ENCODE data around the gene ENG. TPM values are rescaled to one million over a fixed set of nuclear protein-coding genes. Genes with fewer than 3 reads are reported as not detected.

The ENG gene
- total and polyA plus RNA-seq, 8 donors = 9.7 to 42.4 (median 20.5) TPM

GRCh38 chr9:127769929-127770582 lies 84.4 kb downstream of the ENG start:
- no peak for TF ChIP-seq CTCF (IDR thresholded peaks at IDR 0.05)
- no peaks in the 10 kb centered on the region for H3K27me3 ChIP-seq
- no peaks in the 10 kb centered on the region for H3K9me3 ChIP-seq
- peak overlapping the region in 1 of 4 donors; percentile 51 for H3K4me3 ChIP-seq
- no peak overlapping the region for H3K27ac ChIP-seq
- H3K4me1 ChIP-seq = peaks cover 0 to 8% (median 4%) of the 10 kb centered on the region in 3 donors
- 74 to 79% methylated on average over 4 of the region's 4 CpGs for WGBS, 2 donors
- no peak for DNase-seq
- no peak for ATAC-seq
- no peaks in the 10 kb centered on the region for H3K36me3 ChIP-seq
- FAIRE-seq = no peak
- intact Hi-C loops (cut with DNase I) = no loop called here

- DNase-seq = no peak
- Histone ChIP-seq H3K4me1 (peaks cover 0 to 8% (median 4%) of the 10 kb centered on the region in 3 donors), H3K4me3 (no peak overlapping the region), H3K36me3 (no peaks in the 10 kb centered on the region), H3K27me3 (no peaks in the 10 kb centered on the region), H3K27ac (no peak overlapping the region), H3K9me3 (no peaks in the 10 kb centered on the region)
- ATAC-seq = no peak
- intact Hi-C loops (cut with DNase I) = no loop called here
- no peak for TF ChIP-seq CTCF (IDR thresholded peaks at IDR 0.05)
- WGBS, 2 donors = 89 to 90% methylated on average over 5 of the region's 5 CpGs
- no peak for FAIRE-seq
These were observed 85.4 kb downstream of the ENG start for GRCh38 chr9:127769101-127769500.

GRCh38 chr9:127768698-127769097 lies 85.8 kb downstream of the ENG start:
- intact Hi-C loops (cut with DNase I) = no loop called here
- H3K36me3 ChIP-seq = no peaks in the 10 kb centered on the region
- 76 to 77% methylated on average over 8 of the region's 8 CpGs for WGBS, 2 donors
- H3K9me3 ChIP-seq = no peaks in the 10 kb centered on the region
- FAIRE-seq (no peak), DNase-seq (no peak), ATAC-seq (no peak)
- TF ChIP-seq CTCF (IDR thresholded peaks at IDR 0.05) = no peak
- no peaks in the 10 kb centered on the region for H3K27me3 ChIP-seq
- H3K27ac ChIP-seq = no peak overlapping the region
- peaks cover 0 to 8% (median 4%) of the 10 kb centered on the region in 3 donors for H3K4me1 ChIP-seq
- no peak overlapping the region for H3K4me3 ChIP-seq

GRCh38 chr9:127767909-127768331 lies 86.5 kb downstream of the ENG start:
- H3K4me3 ChIP-seq = no peak overlapping the region
- H3K36me3 ChIP-seq = no peaks in the 10 kb centered on the region
- intact Hi-C loops (cut with DNase I) = no loop called here
- no peak for TF ChIP-seq CTCF (IDR thresholded peaks at IDR 0.05)
- H3K27ac ChIP-seq = no peak overlapping the region
- H3K9me3 ChIP-seq = no peaks in the 10 kb centered on the region
- no peaks in the 10 kb centered on the region for H3K27me3 ChIP-seq
- FAIRE-seq = no peak
- no peak for ATAC-seq
- WGBS, 2 donors = 44 to 51% methylated on average over 13 of the region's 13 CpGs
- peaks cover 0 to 8% (median 4%) of the 10 kb centered on the region in 3 donors for H3K4me1 ChIP-seq
- DNase-seq = peak in 1 of 6 donors; percentile 55

- Histone ChIP-seq H3K9me3 (no peaks in the 10 kb centered on the region), H3K4me1 (peaks cover 0 to 8% (median 4%) of the 10 kb centered on the region in 3 donors), H3K27ac (no peak overlapping the region), H3K27me3 (no peaks in the 10 kb centered on the region), H3K36me3 (no peaks in the 10 kb centered on the region), H3K4me3 (no peak overlapping the region)
- no peak for TF ChIP-seq CTCF (IDR thresholded peaks at IDR 0.05)
- DNase-seq (no peak), FAIRE-seq (no peak), ATAC-seq (no peak)
- intact Hi-C loops (cut with DNase I) = no loop called here
- 63 to 82% methylated on average over 3 of the region's 3 CpGs for WGBS, 2 donors
These were observed 87.0 kb downstream of the ENG start for GRCh38 chr9:127767410-127767809.

All from pancreas (tissue), 10 donors.